Activated B cell treated with CpG ODN at 0.5 μM for 24 hours (primary cell): Measurements from ENCODE around the gene GALNTL6. TPM values are rescaled to one million over a fixed set of nuclear protein-coding genes. Genes with fewer than 3 reads are reported as not detected.

ENCODE experiments used
- ATAC-seq: fragments of 200-7000 bp; cut with Tn5 transposase; one replicate; pipeline ENCODE4 v1.10.0; 2021; ENCODE audit warnings: low read depth, mild to moderate bottlenecking, moderate library complexity
- CTCF ChIA-PET: fragments of 350-600 bp; sonication (Branson Sonifier 250); formaldehyde crosslinking; loops from one replicate; lab custom pipeline; 2021; ENCODE audit warnings: antibody characterized with exemption; lab: Charles Lee
- POLR2A ChIA-PET: fragments of 350-600 bp; sonication (Branson Sonifier 250); formaldehyde crosslinking; loops from one replicate; lab custom pipeline; 2021; ENCODE audit warnings: antibody characterized with exemption; lab: Charles Lee
- DNase-seq: peaks from one replicate; pipeline ENCODE4 v3.0.0; 2022
- H3K27ac Mint-ChIP-seq: one replicate; pipeline ENCODE4 v1.8.0; 2020; ENCODE audit warnings: mixed read lengths
- H3K27me3 Mint-ChIP-seq: one replicate; pipeline ENCODE4 v1.8.0; 2021; ENCODE audit warnings: mixed read lengths
- H3K36me3 Mint-ChIP-seq: one replicate; pipeline ENCODE4 v1.8.0; 2021; ENCODE audit warnings: low read depth, mixed read lengths
- H3K4me1 Mint-ChIP-seq: one replicate; pipeline ENCODE4 v1.8.0; 2021; ENCODE audit warnings: mixed read lengths
- H3K4me3 Mint-ChIP-seq: one replicate; pipeline ENCODE4 v1.8.0; 2020; ENCODE audit warnings: mild to moderate bottlenecking, mixed read lengths
- H3K9me3 Mint-ChIP-seq: one replicate; pipeline ENCODE4 v1.8.0; 2020; ENCODE audit warnings: mixed read lengths
- CTCF ChIP-seq: fragments of 200-600 bp; IDR thresholded peaks from one replicate; pipeline ENCODE4 v1.8.0; 2022; ENCODE audit warnings: antibody characterized with exemption, mild to moderate bottlenecking
- intact Hi-C: fragments of 100-400 bp; cut with micrococcal nuclease; formaldehyde crosslinking; loops from one replicate; pipeline ENCODE4 v1.15.1; 2024
- total RNA-seq: library from RNA; stranded (reverse); gene quantifications from 2 replicates; pipeline ENCODE4 v1.2.3, GENCODE V29; 2022

Gene GALNTL6
- total RNA-seq, 1 donor from 2014 or later = 0.20 TPM

GRCh38 chr4:171993247-171993646, 180.0 kb downstream of the GALNTL6 start:
- no peaks in the 10 kb centered on the region for H3K27me3 Mint-ChIP-seq
- POLR2A ChIA-PET = no interaction called here
- no peaks in the 10 kb centered on the region for H3K4me1 Mint-ChIP-seq
- intact Hi-C loops = no loop called here
- no peak for TF ChIP-seq CTCF
- no peak overlapping the region for H3K27ac Mint-ChIP-seq
- DNase-seq = no peak
- H3K4me3 Mint-ChIP-seq = no peak overlapping the region
- H3K36me3 Mint-ChIP-seq = no peaks in the 10 kb centered on the region
- no peak for ATAC-seq
- CTCF ChIA-PET = no interaction called here
- H3K9me3 Mint-ChIP-seq = peaks cover 4% of the 10 kb centered on the region

GRCh38 chr4:172007889-172008288, 194.7 kb downstream of the GALNTL6 start:
- Mint-ChIP-seq H3K4me3 (no peak overlapping the region), H3K27ac (no peak overlapping the region), H3K27me3 (no peaks in the 10 kb centered on the region), H3K36me3 (no peaks in the 10 kb centered on the region), H3K9me3 (no peaks in the 10 kb centered on the region), H3K4me1 (peaks cover 2% of the 10 kb centered on the region)
- DNase-seq = no peak
- TF ChIP-seq CTCF = no peak
- ChIA-PET CTCF (no interaction called here), POLR2A (no interaction called here)
- no peak for ATAC-seq
- intact Hi-C loops = no loop called here

- CTCF ChIA-PET = no interaction called here
- H3K9me3 Mint-ChIP-seq = no peaks in the 10 kb centered on the region
- H3K27me3 Mint-ChIP-seq = no peaks in the 10 kb centered on the region
- intact Hi-C loops = no loop called here
- ATAC-seq = no peak
- peaks cover 2% of the 10 kb centered on the region for H3K4me1 Mint-ChIP-seq
- DNase-seq = no peak
- TF ChIP-seq CTCF = no peak
- no peak overlapping the region for H3K4me3 Mint-ChIP-seq
- H3K36me3 Mint-ChIP-seq = no peaks in the 10 kb centered on the region
- POLR2A ChIA-PET = no interaction called here
- no peak overlapping the region for H3K27ac Mint-ChIP-seq
These were observed 196.4 kb downstream of the GALNTL6 start for GRCh38 chr4:172009446-172010230.

GRCh38 chr4:172011196-172011595, 198.0 kb downstream of the GALNTL6 start:
- H3K9me3 Mint-ChIP-seq = no peaks in the 10 kb centered on the region
- peaks cover 2% of the 10 kb centered on the region for H3K4me1 Mint-ChIP-seq
- no peak overlapping the region for H3K4me3 Mint-ChIP-seq
- ChIA-PET POLR2A (no interaction called here), CTCF (no interaction called here)
- no peak overlapping the region for H3K27ac Mint-ChIP-seq
- intact Hi-C loops = no loop called here
- no peaks in the 10 kb centered on the region for H3K36me3 Mint-ChIP-seq
- ATAC-seq (no peak), DNase-seq (no peak)
- no peaks in the 10 kb centered on the region for H3K27me3 Mint-ChIP-seq
- TF ChIP-seq CTCF = no peak

GRCh38 chr4:172018358-172018757, 205.2 kb downstream of the GALNTL6 start:
- H3K9me3 Mint-ChIP-seq = no peaks in the 10 kb centered on the region
- no peak overlapping the region for H3K27ac Mint-ChIP-seq
- H3K36me3 Mint-ChIP-seq = no peaks in the 10 kb centered on the region
- TF ChIP-seq CTCF = no peak
- no peaks in the 10 kb centered on the region for H3K4me1 Mint-ChIP-seq
- no peak overlapping the region for H3K4me3 Mint-ChIP-seq
- no peak for ATAC-seq
- H3K27me3 Mint-ChIP-seq = no peaks in the 10 kb centered on the region
- DNase-seq = no peak
- intact Hi-C loops = no loop called here
- POLR2A ChIA-PET = no interaction called here
- CTCF ChIA-PET = no interaction called here
